ENCODE measurements around the gene RSPH9.
"Not testable (repeated sequence)": the region's sequence is repeated elsewhere in the genome, so short reads cannot be mapped to it uniquely, and the experiment has no call there.

RSPH9 gene

GRCh38 chr6:43697421-43697820 lies 52.6 kb downstream of the RSPH9 start:
- Histone ChIP-seq H4K91ac (ENCODE audit: low read length) (no peak overlapping the region), H3K9ac (ENCODE audit: low read length) (no peak overlapping the region), H3K18ac (ENCODE audit: low read depth in 1 of 2, low read length in 2 of 2) (no peak overlapping the region), H2BK12ac (ENCODE audit: low read length in 2 of 2) (no peak overlapping the region), H2AK5ac (ENCODE audit: low read length, severe bottlenecking) (no peak overlapping the region), H3K27me3 (ENCODE audit: control insufficient read depth in 1 of 2, insufficient read depth in 1 of 2, low read length in 2 of 2) (no peaks in the 10 kb centered on the region), H3K23ac (ENCODE audit: low read length in 2 of 2) (no peak overlapping the region), H3K4me3 (ENCODE audit: insufficient read depth in 1 of 2, low read depth in 1 of 2, low read length in 2 of 2) (no peak overlapping the region), H3K79me1 (replicated peaks; ENCODE audit: low read length, poor library complexity, severe bottlenecking) (no peaks in the 10 kb centered on the region), H3K4me2 (ENCODE audit: low read length, poor library complexity, severe bottlenecking) (no peak overlapping the region), H2AFZ (ENCODE audit: low read depth, low read length) (no peak overlapping the region), H2BK120ac (ENCODE audit: low read depth, low read length) (no peak overlapping the region), H3K36me3 (ENCODE audit: control insufficient read depth in 1 of 2, insufficient read depth in 2 of 2, low read depth in 1 of 2, low read length in 2 of 2) (no peaks in the 10 kb centered on the region), H3K9me3 (ENCODE audit: control insufficient read depth, low read length) (no peaks in the 10 kb centered on the region), H4K8ac (ENCODE audit: low read length) (no peak overlapping the region), H3K27ac (ENCODE audit: low read length, poor library complexity, severe bottlenecking) (no peak overlapping the region), H3K14ac (ENCODE audit: low read length in 2 of 2) (no peak overlapping the region), H2BK5ac (ENCODE audit: low read depth, low read length, poor library complexity, severe bottlenecking) (no peak overlapping the region), H3K4me1 (ENCODE audit: control insufficient read depth, insufficient read depth, low read depth, low read length) (peaks cover 22% of the 10 kb centered on the region), H2BK15ac (ENCODE audit: low read depth, poor library complexity, severe bottlenecking) (no peak overlapping the region), H3K4ac (ENCODE audit: low read depth in 1 of 2, low read length in 2 of 2) (no peak overlapping the region)
- DNase-seq = no peak
- 93% methylated on average over 3 of the region's 3 CpGs for WGBS

GRCh38 chr6:43698584-43699349 lies 53.9 kb downstream of the RSPH9 start:
- peak; percentile 90 for DNase-seq
- H3K4me2 ChIP-seq (ENCODE audit: low read length, poor library complexity, severe bottlenecking) = no peak overlapping the region
- peak overlapping the region; percentile 21 to 67 for H3K4ac ChIP-seq (ENCODE audit: low read depth in 1 of 2, low read length in 2 of 2)
- H3K79me1 ChIP-seq (replicated peaks; ENCODE audit: low read length, poor library complexity, severe bottlenecking) = no peaks in the 10 kb centered on the region
- no peaks in the 10 kb centered on the region for H3K36me3 ChIP-seq (ENCODE audit: control insufficient read depth in 1 of 2, insufficient read depth in 2 of 2, low read depth in 1 of 2, low read length in 2 of 2)
- no peak overlapping the region for H2BK15ac ChIP-seq (ENCODE audit: low read depth, poor library complexity, severe bottlenecking)
- H3K23ac ChIP-seq (ENCODE audit: low read length in 2 of 2) = no peak overlapping the region
- peak overlapping the region; percentile 81 for H2BK120ac ChIP-seq (ENCODE audit: low read depth, low read length)
- H3K4me3 ChIP-seq (ENCODE audit: insufficient read depth in 1 of 2, low read depth in 1 of 2, low read length in 2 of 2) = peak overlapping the region in 1 of 2 experiments; percentile 23
- no peak overlapping the region for H2AK5ac ChIP-seq (ENCODE audit: low read length, severe bottlenecking)
- H3K9ac ChIP-seq (ENCODE audit: low read length) = peak overlapping the region; percentile 47
- peak overlapping the region; percentile 49 to 90 for H3K18ac ChIP-seq (ENCODE audit: low read depth in 1 of 2, low read length in 2 of 2)
- 35% methylated on average over 6 of the region's 8 CpGs for WGBS
- H3K9me3 ChIP-seq (ENCODE audit: control insufficient read depth, low read length) = no peaks in the 10 kb centered on the region
- peak overlapping the region in 1 of 2 experiments; percentile 71 for H3K14ac ChIP-seq (ENCODE audit: low read length in 2 of 2)
- no peak overlapping the region for H3K27ac ChIP-seq (ENCODE audit: low read length, poor library complexity, severe bottlenecking)
- H4K8ac ChIP-seq (ENCODE audit: low read length) = peak overlapping the region; percentile 83
- H2BK5ac ChIP-seq (ENCODE audit: low read depth, low read length, poor library complexity, severe bottlenecking) = no peak overlapping the region
- peaks cover 31% of the 10 kb centered on the region for H3K4me1 ChIP-seq (ENCODE audit: control insufficient read depth, insufficient read depth, low read depth, low read length)
- no peaks in the 10 kb centered on the region for H3K27me3 ChIP-seq (ENCODE audit: control insufficient read depth in 1 of 2, insufficient read depth in 1 of 2, low read length in 2 of 2)
- peak overlapping the region; percentile 91 for H4K91ac ChIP-seq (ENCODE audit: low read length)
- H2AFZ ChIP-seq (ENCODE audit: low read depth, low read length) = no peak overlapping the region
- H2BK12ac ChIP-seq (ENCODE audit: low read length in 2 of 2) = peak overlapping the region; percentile 37 to 96

GRCh38 chr6:43699564-43700186 lies 54.8 kb downstream of the RSPH9 start:
- Histone ChIP-seq H3K79me1 (replicated peaks; ENCODE audit: low read length, poor library complexity, severe bottlenecking) (no peaks in the 10 kb centered on the region), H3K4me3 (ENCODE audit: insufficient read depth in 1 of 2, low read depth in 1 of 2, low read length in 2 of 2) (no peak overlapping the region), H2AFZ (ENCODE audit: low read depth, low read length) (no peak overlapping the region), H3K9me3 (ENCODE audit: control insufficient read depth, low read length) (no peaks in the 10 kb centered on the region), H3K4me2 (ENCODE audit: low read length, poor library complexity, severe bottlenecking) (no peak overlapping the region), H3K4ac (ENCODE audit: low read depth in 1 of 2, low read length in 2 of 2) (peak overlapping the region; percentile 45 to 67), H3K36me3 (ENCODE audit: control insufficient read depth in 1 of 2, insufficient read depth in 2 of 2, low read depth in 1 of 2, low read length in 2 of 2) (no peaks in the 10 kb centered on the region), H2BK120ac (ENCODE audit: low read depth, low read length) (peak overlapping the region; percentile 81), H2AK5ac (ENCODE audit: low read length, severe bottlenecking) (no peak overlapping the region), H3K4me1 (ENCODE audit: control insufficient read depth, insufficient read depth, low read depth, low read length) (peaks cover 31% of the 10 kb centered on the region), H4K8ac (ENCODE audit: low read length) (peak overlapping the region; percentile 83), H3K27me3 (ENCODE audit: control insufficient read depth in 1 of 2, insufficient read depth in 1 of 2, low read length in 2 of 2) (no peaks in the 10 kb centered on the region), H3K23ac (ENCODE audit: low read length in 2 of 2) (no peak overlapping the region), H2BK12ac (ENCODE audit: low read length in 2 of 2) (peak overlapping the region; percentile 37 to 96), H2BK15ac (ENCODE audit: low read depth, poor library complexity, severe bottlenecking) (no peak overlapping the region), H3K18ac (ENCODE audit: low read depth in 1 of 2, low read length in 2 of 2) (peak overlapping the region; percentile 49 to 90), H3K14ac (ENCODE audit: low read length in 2 of 2) (peak overlapping the region in 1 of 2 experiments; percentile 72), H3K9ac (ENCODE audit: low read length) (no peak overlapping the region), H2BK5ac (ENCODE audit: low read depth, low read length, poor library complexity, severe bottlenecking) (no peak overlapping the region), H3K27ac (ENCODE audit: low read length, poor library complexity, severe bottlenecking) (no peak overlapping the region), H4K91ac (ENCODE audit: low read length) (peak overlapping the region; percentile 91)
- WGBS = 11% methylated on average over 7 of the region's 7 CpGs
- DNase-seq = peak; percentile 87

GRCh38 chr6:43700939-43701560 lies 56.2 kb downstream of the RSPH9 start:
- not testable (repeated sequence) for H2AFZ ChIP-seq (ENCODE audit: low read depth, low read length); H2BK120ac ChIP-seq (ENCODE audit: low read depth, low read length); H3K27me3 ChIP-seq (ENCODE audit: control insufficient read depth in 1 of 2, insufficient read depth in 1 of 2, low read length in 2 of 2); DNase-seq; H3K14ac ChIP-seq (ENCODE audit: low read length in 2 of 2); H3K23ac ChIP-seq (ENCODE audit: low read length in 2 of 2); H3K36me3 ChIP-seq (ENCODE audit: control insufficient read depth in 1 of 2, insufficient read depth in 2 of 2, low read depth in 1 of 2, low read length in 2 of 2); H2BK12ac ChIP-seq (ENCODE audit: low read length in 2 of 2); H4K91ac ChIP-seq (ENCODE audit: low read length); H3K4me2 ChIP-seq (ENCODE audit: low read length, poor library complexity, severe bottlenecking); H2BK5ac ChIP-seq (ENCODE audit: low read depth, low read length, poor library complexity, severe bottlenecking); H3K4ac ChIP-seq (ENCODE audit: low read depth in 1 of 2, low read length in 2 of 2); H2BK15ac ChIP-seq (ENCODE audit: low read depth, poor library complexity, severe bottlenecking); H2AK5ac ChIP-seq (ENCODE audit: low read length, severe bottlenecking); H3K27ac ChIP-seq (ENCODE audit: low read length, poor library complexity, severe bottlenecking); H3K4me3 ChIP-seq (ENCODE audit: insufficient read depth in 1 of 2, low read depth in 1 of 2, low read length in 2 of 2); H4K8ac ChIP-seq (ENCODE audit: low read length); H3K9ac ChIP-seq (ENCODE audit: low read length); H3K79me1 ChIP-seq (replicated peaks; ENCODE audit: low read length, poor library complexity, severe bottlenecking); H3K18ac ChIP-seq (ENCODE audit: low read depth in 1 of 2, low read length in 2 of 2); H3K9me3 ChIP-seq (ENCODE audit: control insufficient read depth, low read length)
- peaks cover 27% of the 10 kb centered on the region for H3K4me1 ChIP-seq (ENCODE audit: control insufficient read depth, insufficient read depth, low read depth, low read length)
- 95% methylated on average over 10 of the region's 10 CpGs for WGBS

Data from mesenchymal stem cell (in vitro differentiated cells and primary cell).